Endothelial cell of umbilical vein (primary cell): ENCODE measurements around the gene NRG3. TPM values are rescaled to one million over a fixed set of nuclear protein-coding genes. Genes with fewer than 3 reads are reported as not detected.

ENCODE experiments used
- BruUV-seq: library from RNA; stranded (reverse); fragments of 400-500 nt; replicated peaks from 2 replicates; lab custom pipeline; 2021; lab: Mats Ljungman, UMichigan
- CTCF ChIA-PET: fragments of 300-600, 350-600 bp; sonication (Branson Sonifier 250); formaldehyde crosslinking; loops from one replicate; lab custom pipeline; 2021; ENCODE audit warnings: antibody characterized with exemption, inconsistent platforms; lab: Charles Lee
- POLR2A ChIA-PET: fragments of 300-600, 350-600 bp; sonication (Branson Sonifier 250); formaldehyde crosslinking; loops from one replicate; lab custom pipeline; 2021; ENCODE audit warnings: antibody characterized with exemption, inconsistent platforms; lab: Charles Lee
- DNase-seq: peaks from one replicate; pipeline ENCODE4 v3.0.0-alpha.2; 2011; ENCODE audit warnings: low read depth, low spot score
- FAIRE-seq: peaks from 2 replicates; lab custom pipeline; 2011; peaks lifted over from hg19 to GRCh38; lab: Jason Lieb, UNC
- H2AFZ ChIP-seq: 2 replicates; pipeline ENCODE4 v1.6.0; 2012; ENCODE audit warnings: low read depth, low read length, control low read depth, inconsistent platforms
- H3K27ac ChIP-seq: 2 replicates; pipeline ENCODE4 v1.5.1; 2011; ENCODE audit warnings: low read depth, mild to moderate bottlenecking, control low read depth, low read length, moderate library complexity; ENCODE audit not compliant: insufficient read depth
- H3K27me3 ChIP-seq, 2 experiments: 2 replicates each; pipeline versions ENCODE4 v1.6.0 to v1.6.1; 2011; ENCODE audit warnings: low read length in 2 of 2, mixed read lengths in 1 of 2; ENCODE audit not compliant: control insufficient read depth in 2 of 2, insufficient read depth in 2 of 2
- H3K36me3 ChIP-seq, 2 experiments: 2 replicates in 1 of 2; 3 replicates in 1 of 2; pipeline ENCODE4 v1.5.1; 2011; ENCODE audit warnings: low read length in 2 of 2, mild to moderate bottlenecking in 1 of 2, moderate library complexity in 1 of 2; ENCODE audit not compliant: control insufficient read depth in 2 of 2, insufficient read depth in 2 of 2; ENCODE audit errors: extremely low read depth in 1 of 2
- H3K4me1 ChIP-seq: 3 replicates; pipeline ENCODE4 v1.5.1; 2011; ENCODE audit warnings: mild to moderate bottlenecking, low read length; ENCODE audit not compliant: control insufficient read depth, insufficient read depth; ENCODE audit errors: extremely low read depth
- H3K4me2 ChIP-seq: 2 replicates; pipeline ENCODE4 v1.6.1; 2011; ENCODE audit warnings: low read length, control low read depth, mixed read lengths; ENCODE audit not compliant: insufficient read depth
- H3K4me3 ChIP-seq, 3 experiments: fragments of 200-600 bp in 1 of 3; sonication (generic), shearing (Covaris generic) in 1 of 3; replicated peaks in 1 of 3; 2 replicates each; pipeline ENCODE4 v1.5.1; 2011 to 2016; ENCODE audit warnings: control low read depth in 3 of 3, low read length in 3 of 3, mild to moderate bottlenecking in 2 of 3, inconsistent platforms in 1 of 3, low read depth in 1 of 3, moderate library complexity in 1 of 3; ENCODE audit not compliant: insufficient read depth in 1 of 3
- H3K79me2 ChIP-seq: 2 replicates; pipeline ENCODE4 v1.6.0; 2012; ENCODE audit warnings: low read length, inconsistent platforms; ENCODE audit not compliant: control insufficient read depth, insufficient read depth
- H3K9ac ChIP-seq: replicated peaks from 2 replicates; pipeline ENCODE3; 2011; ENCODE audit warnings: low read length, control low read depth; ENCODE audit not compliant: insufficient read depth; ENCODE audit errors: extremely low read depth
- H3K9me1 ChIP-seq: replicated peaks from 3 replicates; pipeline ENCODE4 v1.6.0; 2011; ENCODE audit warnings: mild to moderate bottlenecking, low read length; ENCODE audit not compliant: control insufficient read depth, insufficient read depth; ENCODE audit errors: extremely low read depth
- H3K9me3 ChIP-seq: replicated peaks from 2 replicates; pipeline ENCODE4 v1.5.1; 2012; ENCODE audit warnings: low read length, inconsistent platforms; ENCODE audit not compliant: control insufficient read depth, insufficient read depth
- H4K20me1 ChIP-seq: replicated peaks from 2 replicates; pipeline ENCODE3; 2011; ENCODE audit warnings: mild to moderate bottlenecking, low read length; ENCODE audit not compliant: control insufficient read depth, insufficient read depth; ENCODE audit errors: extremely low read depth
- EZH2 ChIP-seq: IDR thresholded peaks from 2 replicates; pipeline ENCODE4 v1.6.1; 2012; ENCODE audit warnings: borderline replicate concordance, low read depth, mild to moderate bottlenecking, moderate library complexity, low read length, inconsistent platforms; ENCODE audit not compliant: severe bottlenecking
- FOS ChIP-seq: IDR thresholded peaks from 2 replicates; pipeline ENCODE4 v1.6.1; 2011; ENCODE audit warnings: mild to moderate bottlenecking, low read length, moderate library complexity, borderline replicate concordance; ENCODE audit not compliant: insufficient read depth
- GATA2 ChIP-seq: IDR thresholded peaks from 2 replicates; pipeline ENCODE4 v1.7.0; 2011; ENCODE audit warnings: low read depth, mild to moderate bottlenecking, moderate library complexity, mixed read lengths, low read length; ENCODE audit not compliant: insufficient read length, insufficient read depth
- JUN ChIP-seq: IDR thresholded peaks from 2 replicates; pipeline ENCODE4 v1.6.1; 2011; ENCODE audit warnings: borderline replicate concordance, low read depth; ENCODE audit not compliant: insufficient read length, insufficient read depth
- MYC ChIP-seq: IDR thresholded peaks from one replicate; pipeline ENCODE4 v1.6.1; 2011; ENCODE audit warnings: mild to moderate bottlenecking, low read depth, low read length
- POLR2A ChIP-seq: IDR thresholded peaks from 2 replicates; pipeline ENCODE4 v1.6.1; 2012; ENCODE audit warnings: low read depth, mild to moderate bottlenecking, control low read depth, low read length
- POLR2AphosphoS5 ChIP-seq: IDR thresholded peaks from 2 replicates; pipeline ENCODE4 v1.6.1; 2012; ENCODE audit warnings: low read depth, mild to moderate bottlenecking, control low read depth, low read length, moderate library complexity; ENCODE audit not compliant: insufficient read depth
- dilution Hi-C: fragments of 300-500 bp; cut with MboI; formaldehyde crosslinking; loops from one replicate; pipeline ENCODE4 v1.15.0; 2019; ENCODE audit warnings: low sequenced_read_pairs; ENCODE audit not compliant: extremely low pct_ligation_motif_present
- intact Hi-C: fragments of 100-400 bp; cut with micrococcal nuclease; formaldehyde crosslinking; loops from one replicate; pipeline ENCODE4 v1.10.0; 2022
- polyA plus RNA-seq, 4 experiments: library from polyadenylated mRNA; depleted of rRNA in 3 of 4; stranded (reverse) in 3 of 4; unstranded in 1 of 4; fragments of >200 nt; gene quantifications; 2 replicates each; pipeline versions ENCODE4 v1.2.1 to v1.2.3, GENCODE V29; 2011 to 2012; ENCODE audit warnings: missing spikeins in 1 of 4
- total RNA-seq: library from RNA; stranded (reverse); gene quantifications from 2 replicates; pipeline ENCODE4 v1.2.3, GENCODE V29; 2021
- TF ChIP-seq, protein P1 (sequence below), 2 donors: IDR thresholded peaks; 1 replicate in 1 of 2; 2 replicates in 1 of 2; pipeline ENCODE4 v1.5.1; 2011; ENCODE audit warnings: low read length in 2 of 2, mild to moderate bottlenecking in 2 of 2, moderate library complexity in 2 of 2, control low read depth in 1 of 2, inconsistent platforms in 1 of 2, low read depth in 1 of 2; ENCODE audit not compliant: insufficient read depth in 1 of 2; ENCODE audit errors: extremely low read depth in 1 of 2
- TF ChIP-seq, protein P2 (sequence below): IDR thresholded peaks from 2 replicates; pipeline ENCODE4 v1.6.1; 2011; ENCODE audit not compliant: insufficient read depth, insufficient read length

The NRG3 gene
- total and polyA plus RNA-seq, 2 donors (not counting 3 experiments of a cell fraction or from before 2014, with no cell fraction given) = 1.9 to 3.9 TPM

GRCh38 chr10:82515256-82515655 is 640.3 kb downstream of the NRG3 start:
- Histone ChIP-seq H3K9me1 (no peaks in the 10 kb centered on the region), H3K4me2 (no peak overlapping the region), H4K20me1 (no peaks in the 10 kb centered on the region), H3K9ac (no peak overlapping the region), H3K4me3 (no peak overlapping the region), H3K4me1 (no peaks in the 10 kb centered on the region), H3K27ac (no peak overlapping the region), H3K36me3 (no peaks in the 10 kb centered on the region), H2AFZ (no peak overlapping the region), H3K79me2 (no peaks in the 10 kb centered on the region), H3K9me3 (no peaks in the 10 kb centered on the region), H3K27me3 (no peaks in the 10 kb centered on the region)
- TF ChIP-seq, protein P1, sequence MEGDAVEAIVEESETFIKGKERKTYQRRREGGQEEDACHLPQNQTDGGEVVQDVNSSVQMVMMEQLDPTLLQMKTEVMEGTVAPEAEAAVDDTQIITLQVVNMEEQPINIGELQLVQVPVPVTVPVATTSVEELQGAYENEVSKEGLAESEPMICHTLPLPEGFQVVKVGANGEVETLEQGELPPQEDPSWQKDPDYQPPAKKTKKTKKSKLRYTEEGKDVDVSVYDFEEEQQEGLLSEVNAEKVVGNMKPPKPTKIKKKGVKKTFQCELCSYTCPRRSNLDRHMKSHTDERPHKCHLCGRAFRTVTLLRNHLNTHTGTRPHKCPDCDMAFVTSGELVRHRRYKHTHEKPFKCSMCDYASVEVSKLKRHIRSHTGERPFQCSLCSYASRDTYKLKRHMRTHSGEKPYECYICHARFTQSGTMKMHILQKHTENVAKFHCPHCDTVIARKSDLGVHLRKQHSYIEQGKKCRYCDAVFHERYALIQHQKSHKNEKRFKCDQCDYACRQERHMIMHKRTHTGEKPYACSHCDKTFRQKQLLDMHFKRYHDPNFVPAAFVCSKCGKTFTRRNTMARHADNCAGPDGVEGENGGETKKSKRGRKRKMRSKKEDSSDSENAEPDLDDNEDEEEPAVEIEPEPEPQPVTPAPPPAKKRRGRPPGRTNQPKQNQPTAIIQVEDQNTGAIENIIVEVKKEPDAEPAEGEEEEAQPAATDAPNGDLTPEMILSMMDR (IDR thresholded peaks at IDR 0.05; ENCODE audit: extremely low read depth in 1 of 2, insufficient read depth in 1 of 2, low read depth in 1 of 2, low read length in 2 of 2) = no peak
- TF ChIP-seq POLR2A (no peak), JUN (no peak), FOS (no peak), GATA2 (no peak), POLR2AphosphoS5 (no peak)
- intact Hi-C loops = no loop called here
- POLR2A ChIA-PET = no interaction called here
- no TSS peak for BruUV-seq
- CTCF ChIA-PET = no interaction called here
- DNase-seq = no peak
- no peak for FAIRE-seq
- dilution Hi-C loops = no loop called here

- POLR2A ChIA-PET = no interaction called here
Observed at GRCh38 chr10:82529062-82529461, 654.1 kb downstream of the NRG3 start.

More at GRCh38 chr10:82529062-82529461, 654.1 kb downstream of the NRG3 start:
- Histone ChIP-seq H3K27me3 (no peaks in the 10 kb centered on the region), H3K4me2 (no peak overlapping the region), H3K27ac (no peak overlapping the region), H3K9me3 (no peaks in the 10 kb centered on the region), H3K4me1 (no peaks in the 10 kb centered on the region), H3K9ac (no peak overlapping the region), H2AFZ (no peak overlapping the region), H3K9me1 (no peaks in the 10 kb centered on the region), H3K79me2 (no peaks in the 10 kb centered on the region), H3K4me3 (no peak overlapping the region), H4K20me1 (no peaks in the 10 kb centered on the region), H3K36me3 (no peaks in the 10 kb centered on the region)
- intact Hi-C loops = no loop called here
- BruUV-seq = no TSS peak
- FAIRE-seq (no peak), DNase-seq (no peak)
- TF ChIP-seq POLR2A (no peak), EZH2 (no peak), GATA2 (no peak), JUN (no peak), POLR2AphosphoS5 (no peak), MYC (no peak), FOS (no peak)
- TF ChIP-seq, protein P1 (IDR thresholded peaks at IDR 0.05; ENCODE audit: extremely low read depth in 1 of 2, insufficient read depth in 1 of 2, low read depth in 1 of 2, low read length in 2 of 2) = no peak
- TF ChIP-seq, protein P2, sequence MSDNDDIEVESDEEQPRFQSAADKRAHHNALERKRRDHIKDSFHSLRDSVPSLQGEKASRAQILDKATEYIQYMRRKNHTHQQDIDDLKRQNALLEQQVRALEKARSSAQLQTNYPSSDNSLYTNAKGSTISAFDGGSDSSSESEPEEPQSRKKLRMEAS = no peak
- CTCF ChIA-PET = no interaction called here
- dilution Hi-C loops = no loop called here
